ENCODE results near the gene METTL5.
"Not testable (repeated sequence)": the region's sequence is repeated elsewhere in the genome, so short reads cannot be mapped to it uniquely, and the experiment has no call there.

Gene METTL5

DNA sequence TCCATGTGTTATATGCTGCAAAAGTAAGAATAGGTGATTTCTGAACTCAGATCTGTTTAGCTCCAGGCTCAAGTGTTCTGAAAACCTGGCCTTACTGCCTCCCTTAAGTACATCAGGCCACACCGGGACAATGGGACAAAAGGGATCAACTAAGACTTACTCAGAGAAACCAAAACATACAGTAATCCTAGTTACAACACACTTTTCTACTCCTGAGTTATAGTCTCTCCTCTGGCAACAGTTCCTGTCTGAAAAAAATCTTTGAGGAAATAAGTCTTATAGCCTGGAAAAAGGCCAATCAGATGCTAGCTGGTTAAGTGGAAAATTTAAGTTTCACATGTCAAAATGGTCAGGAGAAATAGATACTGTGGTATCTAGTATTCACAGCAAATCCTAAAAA, 5.6 kb downstream of the METTL5 start:
- peaks cover 13% of the 10 kb centered on the region for H3K36me3 ChIP-seq
- no peak overlapping the region for H3K4me3 ChIP-seq (ENCODE audit: low read depth, low read length)
- no peak for TF ChIP-seq CTCF (IDR thresholded peaks at IDR 0.05; ENCODE audit: low read depth, low read length)
- H3K9me3 ChIP-seq, result no peaks in the 10 kb centered on the region
- H3K4me1 ChIP-seq, result no peaks in the 10 kb centered on the region
- no peak for DNase-seq
- no peaks in the 10 kb centered on the region for H3K27me3 ChIP-seq

GRCh38 chr2:169818241-169818640, 6.5 kb downstream of the METTL5 start:
- H3K4me3 ChIP-seq (ENCODE audit: low read depth, low read length), result no peak overlapping the region
- peaks cover 13% of the 10 kb centered on the region for H3K36me3 ChIP-seq
- H3K4me1 ChIP-seq, result no peaks in the 10 kb centered on the region
- TF ChIP-seq CTCF (IDR thresholded peaks at IDR 0.05; ENCODE audit: low read depth, low read length), result no peak
- no peaks in the 10 kb centered on the region for H3K27me3 ChIP-seq
- no peaks in the 10 kb centered on the region for H3K9me3 ChIP-seq
- no peak for DNase-seq

- H3K9me3 ChIP-seq, result not testable (repeated sequence)
Measured at GRCh38 chr2:169817369-169817768, 7.3 kb downstream of the METTL5 start.

DNA sequence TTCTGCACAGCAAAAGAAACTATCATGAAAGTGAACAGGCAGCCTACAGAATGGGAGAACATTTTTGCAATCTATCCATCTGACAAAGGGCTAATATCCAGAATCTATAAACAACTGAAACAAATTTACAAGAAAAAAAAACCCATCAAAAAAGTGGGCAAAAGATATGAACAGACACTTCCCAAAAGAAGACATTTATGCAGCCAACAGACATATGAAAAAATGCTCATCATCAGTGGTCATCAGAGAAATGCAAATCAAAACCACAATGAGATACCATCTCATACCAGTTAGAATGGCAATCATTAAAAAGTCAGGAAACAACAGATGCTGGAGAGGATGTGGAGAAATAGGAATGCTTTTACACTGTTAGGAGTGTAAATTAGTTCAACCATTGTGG, 7.7 kb downstream of the METTL5 start:
- not testable (repeated sequence) for H3K4me1 ChIP-seq; H3K27me3 ChIP-seq; H3K4me3 ChIP-seq (ENCODE audit: low read depth, low read length); H3K9me3 ChIP-seq; DNase-seq
- H3K36me3 ChIP-seq, result peaks cover 19% of the 10 kb centered on the region

More at GRCh38 chr2:169817369-169817768, 7.3 kb downstream of the METTL5 start:
- H3K4me3 ChIP-seq (ENCODE audit: low read depth, low read length); H3K4me1 ChIP-seq; H3K27me3 ChIP-seq; DNase-seq: not testable (repeated sequence)
- H3K36me3 ChIP-seq, result peaks cover 16% of the 10 kb centered on the region

- Histone ChIP-seq H3K36me3 (peaks cover 23% of the 10 kb centered on the region), H3K9me3 (no peaks in the 10 kb centered on the region), H3K4me3 (ENCODE audit: low read depth, low read length) (no peak overlapping the region), H3K4me1 (no peaks in the 10 kb centered on the region), H3K27me3 (no peaks in the 10 kb centered on the region)
- TF ChIP-seq CTCF (IDR thresholded peaks at IDR 0.05; ENCODE audit: low read depth, low read length), result no peak
- no peak for DNase-seq
Measured at GRCh38 chr2:169815849-169816248, 8.9 kb downstream of the METTL5 start.

DNA sequence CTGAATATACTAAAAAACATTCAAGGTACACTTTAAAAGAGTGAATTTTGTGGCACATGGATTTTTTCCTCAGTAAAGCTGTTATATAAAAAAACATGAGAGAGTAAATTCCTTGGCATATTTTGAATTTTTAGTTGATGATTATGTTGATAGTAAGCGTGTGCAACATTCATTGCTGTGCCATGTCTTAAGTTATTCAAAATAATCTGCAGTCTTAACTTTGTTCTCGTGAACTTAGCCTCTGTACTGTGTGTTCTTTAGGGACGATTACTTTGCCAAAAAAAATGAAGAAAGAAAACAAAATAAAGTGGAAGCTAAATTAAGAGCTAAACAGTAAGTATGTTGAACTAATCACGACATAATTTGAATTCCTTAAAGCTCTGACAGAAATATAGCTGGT, 16.5 kb downstream of the METTL5 start:
- H3K4me3 ChIP-seq (ENCODE audit: low read depth, low read length), result no peak overlapping the region
- H3K27me3 ChIP-seq, result no peaks in the 10 kb centered on the region
- DNase-seq, result no peak
- no peaks in the 10 kb centered on the region for H3K4me1 ChIP-seq
- no peaks in the 10 kb centered on the region for H3K9me3 ChIP-seq
- TF ChIP-seq CTCF (IDR thresholded peaks at IDR 0.05; ENCODE audit: low read depth, low read length), result no peak
- H3K36me3 ChIP-seq, result peaks cover 35% of the 10 kb centered on the region

DNA sequence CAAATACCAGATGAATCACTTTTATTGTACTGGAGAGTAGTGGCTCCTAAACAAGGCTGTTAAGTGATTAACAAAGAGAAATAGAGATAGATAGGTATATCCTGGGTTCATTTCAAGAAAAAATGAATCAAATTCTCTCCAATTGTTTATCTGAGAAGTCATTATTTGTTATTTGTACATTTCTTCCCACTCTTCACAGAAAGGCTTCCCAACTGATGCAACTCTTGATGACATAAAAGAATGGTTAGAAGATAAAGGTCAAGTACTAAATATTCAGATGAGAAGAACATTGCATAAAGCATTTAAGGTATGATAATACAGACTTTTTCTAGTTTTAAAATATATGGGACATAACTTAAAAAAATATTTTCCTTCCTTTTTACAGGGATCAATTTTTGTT, 18.1 kb downstream of the METTL5 start:
- H3K36me3 ChIP-seq, result peaks cover 35% of the 10 kb centered on the region
- TF ChIP-seq CTCF (IDR thresholded peaks at IDR 0.05; ENCODE audit: low read depth, low read length), result no peak
- H3K4me3 ChIP-seq (ENCODE audit: low read depth, low read length), result no peak overlapping the region
- H3K27me3 ChIP-seq, result no peaks in the 10 kb centered on the region
- H3K9me3 ChIP-seq, result no peaks in the 10 kb centered on the region
- DNase-seq, result no peak
- H3K4me1 ChIP-seq, result no peaks in the 10 kb centered on the region
